Stimulated activated CD8-positive, alpha-beta memory T cell treated with anti-CD3 and anti-CD28 coated beads, Interleukin-12 subunit alpha, Interleukin-12 subunit beta, amount 100 ng/mL, for 4 hours (primary cell): ENCODE measurements around the gene IL17B.

Experiments
- DNase-seq: peaks from one replicate; pipeline ENCODE4 v3.0.0-alpha.2; 2020; ENCODE audit warnings: low read depth

The IL17B gene, protein sequence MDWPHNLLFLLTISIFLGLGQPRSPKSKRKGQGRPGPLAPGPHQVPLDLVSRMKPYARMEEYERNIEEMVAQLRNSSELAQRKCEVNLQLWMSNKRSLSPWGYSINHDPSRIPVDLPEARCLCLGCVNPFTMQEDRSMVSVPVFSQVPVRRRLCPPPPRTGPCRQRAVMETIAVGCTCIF

DNA sequence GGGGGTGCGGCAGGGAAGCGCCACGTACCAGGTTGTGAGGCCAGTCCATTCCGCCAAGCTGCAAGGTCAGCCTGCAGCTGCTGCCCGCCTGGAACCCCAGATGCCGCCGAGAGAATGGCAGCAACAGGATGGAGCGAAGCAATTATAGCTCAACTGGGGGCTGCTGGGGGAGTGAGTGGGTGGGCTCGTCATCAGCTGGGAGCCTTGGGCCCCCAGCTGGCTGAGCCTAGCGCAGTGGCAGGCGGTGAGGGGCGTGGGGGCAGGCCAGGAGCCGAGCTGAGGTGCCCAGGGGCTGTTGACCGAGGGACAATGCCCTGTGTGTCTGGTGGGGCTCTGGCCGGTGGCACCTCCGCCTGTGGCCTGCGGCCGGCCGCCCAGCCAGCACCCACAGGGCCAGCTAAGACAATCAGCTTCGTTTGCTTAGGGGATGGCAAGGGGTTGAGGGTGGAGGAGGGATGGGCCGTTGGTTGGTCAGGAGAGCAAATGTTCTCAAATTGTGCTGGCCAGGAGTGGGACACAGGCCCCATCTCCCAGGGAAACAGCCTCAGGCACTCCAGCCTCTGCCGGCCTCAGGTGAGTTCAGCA, at the start of gene IL17B:
Gene IL17B, minus strand, starts transcription at position 116 of the 585 bp plus-strand sequence. Its CDS starts 67 bp downstream, at position 49.
- no peak for DNase-seq

DNA sequence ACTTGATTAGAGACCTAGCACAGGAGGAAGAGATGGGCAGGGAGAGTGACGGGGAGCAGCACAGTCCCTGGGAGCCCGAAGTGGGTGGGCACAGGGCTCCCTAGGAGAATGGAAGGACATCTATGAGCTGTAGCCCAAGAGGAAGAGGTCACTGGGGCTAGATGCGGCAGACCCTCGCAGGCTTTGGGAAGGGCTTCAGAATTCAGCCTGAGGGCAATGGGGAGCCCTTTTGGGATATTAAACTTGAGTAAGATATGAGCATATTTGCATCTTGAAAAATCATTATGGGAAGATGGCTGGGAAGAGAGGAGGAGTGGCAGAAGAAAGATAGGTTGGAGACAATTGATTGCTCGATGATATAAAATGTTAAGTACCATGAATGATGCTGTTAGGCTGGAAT, 48.9 kb upstream of the IL17B start:
- no peak for DNase-seq

DNA sequence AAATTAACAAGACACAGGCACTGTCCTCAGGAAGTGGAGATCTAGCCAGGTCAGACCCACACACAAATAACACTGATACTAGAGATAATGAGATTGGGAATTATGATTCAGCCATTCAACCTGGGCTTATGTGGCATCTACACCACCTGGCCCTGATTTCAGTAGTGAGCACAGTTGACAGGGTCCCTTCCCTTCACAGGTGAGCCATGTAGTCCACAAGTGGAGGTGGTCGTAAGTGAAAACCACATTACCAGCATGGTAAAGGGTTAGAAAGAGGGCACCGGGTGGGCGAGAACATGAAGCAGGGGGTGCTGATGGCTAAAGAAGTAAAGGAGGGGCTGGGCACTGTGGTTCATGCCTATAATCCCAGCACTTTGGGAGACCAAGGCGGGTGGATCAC, 48.3 kb upstream of the IL17B start:
- DNase-seq, result no peak

DNA sequence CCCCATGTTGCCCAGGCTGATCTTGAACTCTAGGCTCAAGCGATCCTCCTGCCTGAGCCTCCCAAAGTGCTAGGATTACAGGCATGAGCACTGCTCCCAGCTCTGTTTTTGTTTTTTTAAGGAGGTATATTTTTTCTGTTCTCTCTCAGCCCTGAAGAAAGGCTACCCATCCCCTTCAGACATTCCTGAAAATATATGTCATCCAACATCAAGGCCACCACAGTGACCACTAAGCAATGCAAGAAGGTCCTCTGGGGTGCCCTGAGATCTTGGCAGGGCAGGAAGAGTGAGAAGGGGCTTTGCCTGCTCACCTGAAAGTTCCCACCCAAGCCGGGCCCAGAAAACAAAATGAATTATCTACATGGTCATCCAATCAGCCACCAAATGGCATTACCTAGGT, 47.8 kb upstream of the IL17B start:
- no peak for DNase-seq

DNA sequence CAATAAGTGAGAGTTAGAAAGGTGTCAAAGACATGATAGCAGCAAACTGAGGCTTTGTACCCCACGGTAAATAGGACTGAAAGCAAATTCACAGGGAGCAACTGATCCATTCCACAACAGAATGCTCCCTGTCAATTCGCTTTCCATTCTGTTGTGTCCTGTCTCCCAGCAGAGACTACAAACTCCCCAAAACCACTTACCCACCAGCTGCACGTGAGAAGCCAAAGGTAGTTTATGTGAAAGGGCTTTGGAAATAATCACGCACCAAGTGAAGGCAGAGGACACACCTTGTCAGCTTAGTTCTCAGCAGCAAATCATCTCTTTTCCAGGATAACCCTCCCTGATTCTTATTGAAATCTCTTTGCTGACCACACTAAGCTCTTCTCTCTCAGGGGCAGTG, 46.6 kb upstream of the IL17B start:
- no peak for DNase-seq

GRCh38 chr5:149424371-149425315, 45.6 kb upstream of the IL17B start:
- no peak for DNase-seq

- no peak for DNase-seq
Observed at GRCh38 chr5:149423794-149424268, 44.7 kb upstream of the IL17B start.

DNA sequence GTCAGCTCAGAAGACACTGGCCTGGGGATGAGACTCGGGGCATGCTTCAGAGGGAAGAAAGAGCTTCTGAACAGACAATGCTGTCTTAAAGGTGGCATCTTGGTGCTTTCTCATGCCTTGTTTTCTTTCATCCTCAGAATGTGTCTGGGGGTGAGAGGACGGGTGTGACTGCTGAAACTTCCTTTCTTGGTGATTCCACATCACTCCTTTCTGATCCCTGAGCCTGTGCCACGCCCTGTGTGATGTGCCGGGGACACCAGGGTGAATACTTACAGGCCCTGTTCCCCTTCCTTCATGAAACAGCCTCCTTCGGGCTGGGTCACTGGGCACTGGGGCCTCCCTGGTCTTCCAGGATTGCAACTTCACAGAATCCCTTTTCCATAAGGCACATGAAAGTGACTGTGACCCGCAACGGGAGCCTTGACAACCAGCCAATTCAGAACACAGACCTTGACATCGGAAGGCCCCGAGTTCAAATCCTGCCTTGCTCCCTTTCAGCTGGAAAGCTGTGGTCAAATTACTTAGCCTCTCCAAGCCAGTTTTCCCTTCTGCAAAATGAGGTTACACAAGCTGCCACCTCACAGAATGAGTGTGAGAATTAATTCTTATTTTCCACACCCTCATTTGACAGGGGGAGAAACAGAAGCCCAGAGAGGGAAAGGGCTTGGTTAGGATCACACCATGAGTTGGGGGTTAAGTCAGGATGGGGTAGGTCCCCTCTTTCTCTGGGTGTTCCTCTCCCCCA, 44.1 kb upstream of the IL17B start:
- DNase-seq, result no peak

DNA sequence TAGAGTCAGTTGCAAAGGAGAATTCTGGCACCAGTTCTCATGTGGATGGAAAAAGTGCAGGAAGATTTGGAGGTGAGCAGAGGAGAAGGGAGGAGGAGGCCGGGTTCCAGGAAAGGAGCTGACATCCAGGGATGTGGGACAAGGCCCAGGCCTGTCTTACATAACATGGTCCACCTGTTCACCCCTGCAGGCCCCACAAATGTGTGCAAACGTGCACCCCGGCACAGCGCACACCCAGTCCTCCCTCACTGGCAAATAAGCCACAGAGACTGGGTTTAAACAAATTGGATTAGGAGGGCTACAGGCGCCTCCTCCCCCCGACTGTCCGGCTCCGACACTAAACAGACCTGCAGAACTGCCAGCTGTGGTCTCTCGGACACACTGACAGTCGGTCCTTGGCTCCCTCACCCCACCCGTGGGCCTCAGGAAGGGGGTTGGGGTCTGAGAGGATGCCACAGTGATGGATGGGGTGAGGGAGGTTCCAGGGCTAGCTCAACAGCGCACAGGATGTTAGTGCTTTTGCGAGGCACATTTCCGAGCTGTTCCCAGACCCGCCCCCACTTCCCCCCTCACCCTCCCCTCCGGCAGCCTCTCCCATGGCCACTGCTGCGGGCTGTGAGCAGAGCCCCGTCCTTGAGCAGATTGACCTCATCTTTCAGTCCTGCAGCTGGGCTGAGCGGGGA, 43.4 kb upstream of the IL17B start:
- DNase-seq, result no peak

DNA sequence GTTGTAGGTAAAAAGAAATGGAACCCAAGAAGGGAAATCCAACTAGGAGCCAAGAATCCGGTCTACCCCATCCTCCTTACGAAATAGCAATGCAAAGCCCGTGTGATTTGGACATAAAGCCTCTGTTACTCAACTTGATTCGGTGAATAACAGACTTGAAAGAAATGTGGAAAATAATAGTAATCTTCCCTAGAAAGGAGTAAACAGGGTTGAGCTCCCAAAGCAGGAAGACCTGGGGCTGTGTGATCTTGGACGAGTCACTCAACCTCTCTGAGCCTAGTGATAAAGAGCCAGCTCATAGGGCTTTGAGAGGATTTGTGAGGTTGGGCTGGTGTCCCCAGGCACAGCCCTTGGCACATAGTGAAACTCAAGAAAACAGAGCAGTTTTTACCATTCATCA, 42.7 kb upstream of the IL17B start:
- DNase-seq, result no peak

DNA sequence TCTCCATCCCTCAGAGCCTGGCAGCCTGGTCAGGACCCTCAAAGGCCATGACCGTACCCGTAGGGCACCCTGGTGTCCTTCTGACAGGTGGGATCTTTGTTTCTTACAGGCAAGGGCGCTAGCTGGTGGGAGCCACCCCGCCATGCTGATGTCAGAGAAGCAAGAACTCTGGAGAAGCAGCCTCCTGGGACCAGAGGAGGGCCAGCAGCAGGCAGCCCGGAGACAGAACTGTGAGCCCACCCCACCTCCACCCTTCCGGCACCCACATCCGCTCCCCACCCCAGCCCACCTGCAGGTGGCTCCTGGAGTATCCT, 42.2 kb upstream of the IL17B start:
- no peak for DNase-seq

DNA sequence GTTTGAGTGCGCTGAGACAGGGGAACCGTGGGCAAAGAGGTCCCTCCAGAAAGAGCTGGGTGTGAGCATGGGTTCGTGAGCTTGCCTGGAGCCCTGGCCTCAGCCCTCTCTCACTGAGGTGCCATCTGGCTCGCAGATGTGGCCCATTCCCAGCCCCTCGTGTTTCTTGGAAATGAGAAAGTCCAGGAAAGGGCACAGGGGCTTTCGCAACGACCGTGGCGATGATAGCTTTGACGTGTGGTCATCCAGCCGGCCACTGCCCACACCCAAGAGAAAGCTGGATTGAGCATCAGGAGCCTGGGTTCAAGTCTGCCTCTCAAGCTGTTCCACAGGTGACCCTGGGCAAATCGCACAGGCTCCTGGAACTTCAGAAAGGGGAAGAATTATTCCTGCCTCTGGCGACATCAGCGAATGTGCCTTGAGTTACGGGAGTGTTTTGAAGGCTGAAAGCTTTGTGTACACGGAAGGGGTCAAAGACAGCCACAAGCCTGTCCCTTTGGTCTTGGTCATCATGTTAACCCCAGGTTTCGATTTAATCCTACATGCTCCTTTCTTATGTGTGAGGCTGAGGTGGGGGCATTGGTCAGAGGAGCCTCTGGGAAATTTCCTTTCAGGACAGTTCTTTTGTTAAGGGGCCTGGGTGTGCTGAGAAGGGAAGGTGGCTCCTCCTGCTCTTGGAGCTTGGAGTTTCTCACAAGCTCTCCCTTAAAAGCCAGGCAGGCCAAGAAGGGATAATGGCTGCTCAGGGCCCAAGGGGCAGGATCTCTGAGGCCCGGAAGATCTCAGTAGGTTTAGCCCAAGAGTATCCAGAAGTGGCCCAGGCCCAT, 41.7 kb upstream of the IL17B start:
- no peak for DNase-seq

DNA sequence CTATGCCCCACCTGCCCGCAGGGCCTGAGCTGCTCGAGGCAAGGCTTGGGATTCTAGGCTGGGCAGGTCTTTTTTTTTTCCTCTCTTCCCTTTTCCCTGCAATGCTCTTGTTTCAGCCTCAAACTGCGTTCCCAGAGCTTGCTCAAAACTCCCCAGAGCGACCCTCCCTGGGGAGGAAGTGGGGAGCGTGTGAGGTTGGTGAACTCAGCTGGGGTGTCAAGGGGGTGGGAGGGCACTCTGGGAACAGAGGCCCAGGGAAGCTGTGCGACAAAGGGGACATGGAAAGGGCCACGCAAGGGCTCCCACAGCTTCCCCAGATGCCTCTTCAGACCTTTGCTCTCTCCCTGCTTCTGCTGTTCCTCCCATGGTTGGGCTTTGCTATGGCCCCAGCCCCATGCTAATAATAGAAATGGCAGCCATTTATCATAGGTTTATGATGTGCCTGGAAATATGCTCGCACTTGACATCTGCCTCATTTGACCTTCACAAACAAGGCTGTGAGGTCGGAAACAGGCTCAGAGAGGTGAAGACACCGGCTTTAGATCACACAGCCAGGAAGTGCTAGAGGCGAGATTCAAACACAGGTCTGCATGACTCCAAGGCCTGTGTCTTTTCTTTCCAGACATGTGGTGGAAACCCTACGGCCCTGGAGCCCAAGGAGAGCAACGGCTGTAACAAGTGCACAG, 40.9 kb upstream of the IL17B start:
- DNase-seq, result no peak

GRCh38 chr5:149419532-149419858, 40.4 kb upstream of the IL17B start:
- no peak for DNase-seq

DNA sequence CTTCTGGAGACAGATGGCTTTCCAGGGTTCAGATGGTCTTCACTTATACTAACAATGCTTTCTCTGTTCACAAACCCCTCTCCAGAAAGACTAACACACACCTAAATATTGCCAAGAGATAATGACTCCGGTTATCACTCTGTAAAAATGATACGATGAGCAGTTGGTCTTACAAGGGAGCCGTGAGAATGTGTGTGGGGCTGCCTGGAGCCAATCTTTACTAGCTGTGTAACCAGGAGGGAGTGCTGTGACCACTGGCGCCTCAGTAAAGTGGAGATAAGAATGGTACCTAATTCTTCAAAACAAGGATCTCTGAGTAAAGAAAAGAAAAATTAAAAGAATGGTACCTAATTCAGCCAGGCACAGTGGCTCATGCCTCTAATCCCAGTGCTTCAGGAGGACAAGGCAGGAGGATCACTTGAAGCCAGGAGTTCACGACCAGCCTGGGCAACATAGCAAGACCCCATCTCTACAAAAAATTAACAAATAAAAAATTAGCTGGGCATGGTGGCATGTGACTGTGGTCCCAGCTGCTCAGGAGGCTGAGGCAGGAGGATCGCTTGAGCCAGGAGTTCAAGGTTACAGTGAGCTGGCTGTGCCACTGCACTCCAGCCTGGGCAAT, 39.9 kb upstream of the IL17B start:
- no peak for DNase-seq

- DNase-seq, result no peak
Observed at GRCh38 chr5:149417711-149418368, 38.7 kb upstream of the IL17B start.

DNA sequence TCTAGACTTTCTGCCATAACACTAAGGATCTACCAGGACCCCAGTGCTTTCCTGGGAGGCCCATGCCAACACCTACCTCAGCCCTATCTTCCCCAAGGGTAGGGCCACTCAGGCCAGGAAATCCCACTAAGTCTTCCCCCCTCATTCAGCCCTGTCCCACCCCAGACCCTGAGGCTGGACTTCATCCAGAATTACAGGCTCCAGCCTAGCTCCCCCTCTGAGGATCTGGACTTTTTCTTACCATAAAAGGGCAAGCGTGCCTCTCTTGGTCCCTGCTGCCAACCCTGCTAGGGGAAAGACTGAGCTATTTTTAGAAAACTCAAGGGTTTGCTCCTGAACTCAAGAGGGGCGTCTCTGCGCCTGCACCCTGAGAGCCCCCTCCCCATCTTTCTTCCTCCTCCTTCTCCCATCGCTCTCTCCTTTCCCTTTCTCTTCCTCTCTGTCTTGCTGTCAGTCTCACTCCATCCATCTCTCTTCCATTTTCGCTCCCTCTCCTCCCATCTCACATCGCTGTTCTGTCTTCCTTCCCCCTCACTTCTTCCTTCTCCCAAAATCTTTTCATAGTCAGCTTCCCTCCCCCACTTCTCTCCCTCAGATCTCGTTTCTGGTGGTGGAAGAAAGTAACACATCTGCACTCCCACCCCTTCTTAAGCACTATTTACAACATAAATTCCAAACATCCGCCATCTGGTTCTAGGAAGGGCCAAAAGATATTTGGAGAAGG, 38.1 kb upstream of the IL17B start:
- no peak for DNase-seq

DNA sequence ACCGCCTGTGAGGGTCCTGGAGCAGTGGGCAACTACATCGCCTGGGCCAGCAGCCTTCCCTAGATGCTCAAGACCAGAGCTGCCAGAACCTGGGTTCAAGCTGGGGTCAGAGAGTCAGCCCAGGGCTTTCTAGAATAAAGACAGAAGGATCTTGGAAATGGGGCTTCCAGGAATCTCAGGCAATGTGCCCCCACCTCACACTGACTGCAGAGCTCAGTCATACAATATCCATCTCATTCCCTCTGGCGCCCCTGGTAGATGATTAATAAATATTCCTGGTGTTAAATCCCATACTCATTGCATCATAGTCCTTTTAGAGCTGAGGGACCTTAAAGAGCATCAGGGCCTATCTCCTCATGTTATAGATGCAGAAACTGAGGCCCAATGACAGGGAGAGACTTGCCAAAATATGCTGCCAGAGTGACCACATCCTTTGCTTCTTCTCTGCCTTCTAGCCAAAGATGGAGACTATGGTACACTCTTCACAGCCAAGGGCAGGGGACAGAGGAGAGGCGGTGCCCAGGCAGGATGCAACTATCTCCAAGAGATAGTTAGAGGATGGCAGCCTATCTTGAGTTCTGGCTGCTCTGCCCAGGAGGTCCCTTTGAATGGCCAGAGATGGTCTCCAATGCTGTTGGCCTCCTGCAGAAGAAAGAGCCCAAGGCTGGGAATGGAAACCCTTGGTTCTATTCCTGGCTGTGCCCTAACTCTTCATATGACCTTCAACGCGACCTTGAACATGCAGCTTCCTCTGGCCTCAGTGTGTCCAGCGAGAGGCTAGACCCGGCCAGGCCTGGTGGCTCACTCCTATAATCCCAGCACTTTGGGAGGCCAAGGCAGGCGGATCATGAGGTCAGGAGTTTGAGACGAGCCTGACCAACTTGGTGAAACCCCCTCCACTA, 36.2 kb upstream of the IL17B start:
- DNase-seq, result no peak
